GM12878 (cell line): ENCODE measurements around the gene ZNF827.

Source experiments
- CTCF ChIP-seq, 3 experiments: IDR thresholded peaks in 2 of 3; conservative IDR thresholded peaks in 1 of 3; 2 replicates each; pipeline ENCODE4 v1.5.1; 2011; ENCODE audit warnings: low read depth in 3 of 3, low read length in 3 of 3, mild to moderate bottlenecking in 3 of 3, control low read depth in 2 of 3, moderate library complexity in 2 of 3, inconsistent platforms in 1 of 3, mixed read lengths in 1 of 3; ENCODE audit not compliant: control insufficient read depth in 2 of 3, insufficient read depth in 1 of 3; ENCODE audit errors: extremely low read depth in 1 of 3
- HDAC6 ChIP-seq: fragments of 200-600 bp; sonication (generic); IDR thresholded peaks from one replicate; pipeline ENCODE4 v1.8.0; 2017; ENCODE audit warnings: antibody characterized with exemption; ENCODE audit not compliant: unreplicated experiment
- NFIC ChIP-seq: IDR thresholded peaks from 2 replicates; pipeline ENCODE4 v1.6.1; 2012; ENCODE audit warnings: low read depth, mild to moderate bottlenecking, inconsistent platforms, low read length, moderate library complexity
- NR2F1 ChIP-seq: fragments of 450-650 bp; conservative IDR thresholded peaks from 2 replicates; pipeline ENCODE4 v1.6.1; 2017; ENCODE audit warnings: mild to moderate bottlenecking
- YY1 ChIP-seq: IDR thresholded peaks from 2 replicates; pipeline ENCODE4 v1.6.1; 2011; ENCODE audit warnings: low read depth, mild to moderate bottlenecking, low read length

- no peak for TF ChIP-seq YY1
- peak in 1 of 3 experiments; percentile 11; a peak in 1 of 6 replicates for TF ChIP-seq CTCF (IDR thresholded peaks at IDR 0.05 in 2 of 3, conservative IDR thresholded peaks at IDR 0.05 in 1 of 3; ENCODE audit: control insufficient read depth in 2 of 3, extremely low read depth in 1 of 3, insufficient read depth in 1 of 3, low read depth in 3 of 3, low read length in 3 of 3)
- TF ChIP-seq NFIC: no peak
- no peak for TF ChIP-seq NR2F1
- no peak for TF ChIP-seq HDAC6
Measured at GRCh38 chr4:145888393-145888792, 50.2 kb downstream of the ZNF827 start.
